Neural progenitor cell (in vitro differentiated cells): ENCODE results near the gene MYO15B.

ENCODE experiments used
- EZH2 ChIP-seq: fragments of 200-600 bp; sonication (generic); IDR thresholded peaks from 2 replicates; pipeline ENCODE4 v1.6.1; 2017; ENCODE audit warnings: antibody characterized with exemption, mild to moderate bottlenecking, moderate library complexity
- EZH2phosphoT487 ChIP-seq: fragments of 200-600 bp; sonication (generic); IDR thresholded peaks from 2 replicates; pipeline ENCODE4 v1.6.1; 2017; ENCODE audit warnings: antibody characterized with exemption
- TF ChIP-seq, protein P1 (sequence below): fragments of 200-600 bp; sonication (generic); IDR thresholded peaks from 2 replicates; pipeline ENCODE4 v1.5.1; 2017; ENCODE audit warnings: antibody characterized with exemption, mild to moderate bottlenecking

- TF ChIP-seq, protein P1, sequence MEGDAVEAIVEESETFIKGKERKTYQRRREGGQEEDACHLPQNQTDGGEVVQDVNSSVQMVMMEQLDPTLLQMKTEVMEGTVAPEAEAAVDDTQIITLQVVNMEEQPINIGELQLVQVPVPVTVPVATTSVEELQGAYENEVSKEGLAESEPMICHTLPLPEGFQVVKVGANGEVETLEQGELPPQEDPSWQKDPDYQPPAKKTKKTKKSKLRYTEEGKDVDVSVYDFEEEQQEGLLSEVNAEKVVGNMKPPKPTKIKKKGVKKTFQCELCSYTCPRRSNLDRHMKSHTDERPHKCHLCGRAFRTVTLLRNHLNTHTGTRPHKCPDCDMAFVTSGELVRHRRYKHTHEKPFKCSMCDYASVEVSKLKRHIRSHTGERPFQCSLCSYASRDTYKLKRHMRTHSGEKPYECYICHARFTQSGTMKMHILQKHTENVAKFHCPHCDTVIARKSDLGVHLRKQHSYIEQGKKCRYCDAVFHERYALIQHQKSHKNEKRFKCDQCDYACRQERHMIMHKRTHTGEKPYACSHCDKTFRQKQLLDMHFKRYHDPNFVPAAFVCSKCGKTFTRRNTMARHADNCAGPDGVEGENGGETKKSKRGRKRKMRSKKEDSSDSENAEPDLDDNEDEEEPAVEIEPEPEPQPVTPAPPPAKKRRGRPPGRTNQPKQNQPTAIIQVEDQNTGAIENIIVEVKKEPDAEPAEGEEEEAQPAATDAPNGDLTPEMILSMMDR, result no peak
- TF ChIP-seq EZH2 (no peak), EZH2phosphoT487 (no peak)
Observed at GRCh38 chr17:75650874-75651273, 63.3 kb downstream of the MYO15B start.
